ENCODE results near the gene IRX1. TPM values are rescaled to one million over a fixed set of nuclear protein-coding genes. Genes with fewer than 3 reads are reported as not detected.

Gene IRX1
- total RNA-seq = 6.5 and 6.6 TPM in 2 replicates

- TF ChIP-seq CTCF (IDR thresholded peaks at IDR 0.05; ENCODE audit: insufficient read depth, low read length, poor library complexity, severe bottlenecking) = no peak
- H3K27me3 ChIP-seq (ENCODE audit: control insufficient read depth, insufficient read depth, low read length) = peaks cover 81% of the 10 kb centered on the region
- no peaks in the 10 kb centered on the region for H3K36me3 ChIP-seq (ENCODE audit: control insufficient read depth, insufficient read depth, low read length)
- peak within 1 kb of the TSS; percentile 40 for H3K4me3 ChIP-seq (ENCODE audit: low read depth, low read length)
- no peak for DNase-seq (ENCODE audit: low read depth)
These were observed at the start of gene IRX1 for GRCh38 chr5:3595006-3595961. IRX1 (plus strand) TSS chr5:3595832; CDS start chr5:3596106, 274 bp downstream.

- TF ChIP-seq CTCF (IDR thresholded peaks at IDR 0.05; ENCODE audit: insufficient read depth, low read length, poor library complexity, severe bottlenecking) = no peak
- Histone ChIP-seq H3K27me3 (ENCODE audit: control insufficient read depth, insufficient read depth, low read length) (no peaks in the 10 kb centered on the region), H3K36me3 (ENCODE audit: control insufficient read depth, insufficient read depth, low read length) (no peaks in the 10 kb centered on the region), H3K4me3 (ENCODE audit: low read depth, low read length) (no peak overlapping the region)
- no peak for DNase-seq (ENCODE audit: low read depth)
These were observed 49.6 kb upstream of the IRX1 start for GRCh38 chr5:3546028-3546427.

GRCh38 chr5:3564116-3564515 is 31.5 kb upstream of the IRX1 start:
- Histone ChIP-seq H3K36me3 (ENCODE audit: control insufficient read depth, insufficient read depth, low read length) (no peaks in the 10 kb centered on the region), H3K27me3 (ENCODE audit: control insufficient read depth, insufficient read depth, low read length) (no peaks in the 10 kb centered on the region), H3K4me3 (ENCODE audit: low read depth, low read length) (no peak overlapping the region)
- no peak for TF ChIP-seq CTCF (IDR thresholded peaks at IDR 0.05; ENCODE audit: insufficient read depth, low read length, poor library complexity, severe bottlenecking)
- no peak for DNase-seq (ENCODE audit: low read depth)

GRCh38 chr5:3564827-3565518 is 30.7 kb upstream of the IRX1 start:
- no peaks in the 10 kb centered on the region for H3K27me3 ChIP-seq (ENCODE audit: control insufficient read depth, insufficient read depth, low read length)
- no peaks in the 10 kb centered on the region for H3K36me3 ChIP-seq (ENCODE audit: control insufficient read depth, insufficient read depth, low read length)
- H3K4me3 ChIP-seq (ENCODE audit: low read depth, low read length) = no peak overlapping the region
- no peak for TF ChIP-seq CTCF (IDR thresholded peaks at IDR 0.05; ENCODE audit: insufficient read depth, low read length, poor library complexity, severe bottlenecking)
- DNase-seq (ENCODE audit: low read depth) = no peak

GRCh38 chr5:3584724-3585531 is 10.7 kb upstream of the IRX1 start:
- no peak for TF ChIP-seq CTCF (IDR thresholded peaks at IDR 0.05; ENCODE audit: insufficient read depth, low read length, poor library complexity, severe bottlenecking)
- no peaks in the 10 kb centered on the region for H3K36me3 ChIP-seq (ENCODE audit: control insufficient read depth, insufficient read depth, low read length)
- peaks cover 10% of the 10 kb centered on the region for H3K27me3 ChIP-seq (ENCODE audit: control insufficient read depth, insufficient read depth, low read length)
- DNase-seq (ENCODE audit: low read depth) = no peak
- no peak overlapping the region for H3K4me3 ChIP-seq (ENCODE audit: low read depth, low read length)
